HL-60 (cell line): ENCODE data around the gene ARMH2.

Experiments used
- DNase-seq, 2 experiments: peaks; one replicate each; pipeline ENCODE4 v3.0.0-alpha.2; 2010 to 2020; ENCODE audit warnings: low read depth in 1 of 2, low spot score in 1 of 2
- H3K27ac ChIP-seq: fragments of 250-450 bp; sonication (Bioruptor Pico); replicated peaks from 2 replicates; pipeline ENCODE4 v1.5.1; 2020; ENCODE audit warnings: mild to moderate bottlenecking, moderate library complexity
- H3K27me3 ChIP-seq: fragments of 250-450 bp; sonication (Bioruptor Pico); 2 replicates; pipeline ENCODE4 v1.5.1; 2021; ENCODE audit warnings: mild to moderate bottlenecking, moderate library complexity; ENCODE audit not compliant: insufficient read depth, poor library complexity, severe bottlenecking
- H3K4me3 ChIP-seq: replicated peaks from 2 replicates; pipeline ENCODE4 v1.5.1; 2011; ENCODE audit warnings: mild to moderate bottlenecking, control low read depth, low read length; ENCODE audit not compliant: insufficient read depth
- CTCF ChIP-seq: IDR thresholded peaks from one replicate; pipeline ENCODE4 v1.5.1; 2011; ENCODE audit warnings: low read length, control low read depth, inconsistent platforms; ENCODE audit not compliant: insufficient read depth
- GABPA ChIP-seq: IDR thresholded peaks from 2 replicates; pipeline ENCODE4 v1.6.1; 2012; ENCODE audit warnings: low read depth
- POLR2AphosphoS5 ChIP-seq: IDR thresholded peaks from 2 replicates; pipeline ENCODE4 v1.6.1; 2012; ENCODE audit warnings: low read depth
- REST ChIP-seq: IDR thresholded peaks from 2 replicates; pipeline ENCODE4 v1.6.1; 2012; ENCODE audit warnings: low read depth; ENCODE audit not compliant: insufficient replicate concordance
- SPI1 ChIP-seq: IDR thresholded peaks from 2 replicates; pipeline ENCODE4 v1.6.1; 2012; ENCODE audit warnings: low read depth, mild to moderate bottlenecking, borderline replicate concordance

Gene ARMH2

GRCh38 chr6:24825130-24825630 lies 26.5 kb upstream of the ARMH2 start:
- Histone ChIP-seq H3K27me3 (no peaks in the 10 kb centered on the region), H3K27ac (no peak overlapping the region), H3K4me3 (no peak overlapping the region)
- TF ChIP-seq REST (no peak), SPI1 (no peak), CTCF (no peak), GABPA (no peak), POLR2AphosphoS5 (no peak)
- no peak for DNase-seq

GRCh38 chr6:24824142-24824938 lies 25.6 kb upstream of the ARMH2 start:
- Histone ChIP-seq H3K4me3 (no peak overlapping the region), H3K27me3 (no peaks in the 10 kb centered on the region), H3K27ac (no peak overlapping the region)
- TF ChIP-seq SPI1 (no peak), REST (no peak), CTCF (no peak), GABPA (no peak)
- DNase-seq, result no peak

GRCh38 chr6:24823185-24823584 lies 24.5 kb upstream of the ARMH2 start:
- Histone ChIP-seq H3K4me3 (no peak overlapping the region), H3K27ac (no peak overlapping the region), H3K27me3 (no peaks in the 10 kb centered on the region)
- TF ChIP-seq GABPA (no peak), SPI1 (no peak)
- DNase-seq, result no peak

- Histone ChIP-seq H3K27ac (no peak overlapping the region), H3K4me3 (no peak overlapping the region), H3K27me3 (no peaks in the 10 kb centered on the region)
- TF ChIP-seq CTCF, result no peak
- TF ChIP-seq POLR2AphosphoS5, result no peak
- no peak for TF ChIP-seq SPI1
- TF ChIP-seq REST, result no peak
- no peak for DNase-seq
These were observed 24.0 kb upstream of the ARMH2 start for GRCh38 chr6:24822696-24823095.
